ENCODE results near the gene AP1G2.
"Not testable (repeated sequence)": the region's sequence is repeated elsewhere in the genome, so short reads cannot be mapped to it uniquely, and the experiment has no call there.

AP1G2 gene

GRCh38 chr14:23590198-23590597 lies 22.6 kb upstream of the AP1G2 start:
- no peak for FAIRE-seq

GRCh38 chr14:23589606-23590005 lies 22.0 kb upstream of the AP1G2 start:
- no peak for FAIRE-seq

- FAIRE-seq: no peak
Observed at GRCh38 chr14:23588884-23589598, 21.4 kb upstream of the AP1G2 start.

GRCh38 chr14:23584527-23585203 lies 17.1 kb upstream of the AP1G2 start:
- not testable (repeated sequence) for FAIRE-seq

GRCh38 chr14:23583761-23584526 lies 16.4 kb upstream of the AP1G2 start:
- FAIRE-seq: not testable (repeated sequence)

GRCh38 chr14:23582906-23583760 lies 15.5 kb upstream of the AP1G2 start:
- no peak for FAIRE-seq

GRCh38 chr14:23580948-23581281 lies 13.3 kb upstream of the AP1G2 start:
- no peak for FAIRE-seq

- FAIRE-seq: no peak
Observed at GRCh38 chr14:23580152-23580926, 12.7 kb upstream of the AP1G2 start.

GRCh38 chr14:23579739-23580138 lies 12.1 kb upstream of the AP1G2 start:
- no peak for FAIRE-seq

- FAIRE-seq: no peak
Observed at GRCh38 chr14:23579311-23579630, 11.7 kb upstream of the AP1G2 start.

GRCh38 chr14:23578560-23579310 lies 11.1 kb upstream of the AP1G2 start, which contains the start of gene JPH4:
Gene JPH4 (minus strand): TSS chr14:23578790. CDS start chr14:23577453, 1,337 bp downstream.
- no peak for FAIRE-seq

- no peak for FAIRE-seq
Observed at GRCh38 chr14:23577710-23578392, 10.3 kb upstream of the AP1G2 start.

- FAIRE-seq: no peak
Observed at GRCh38 chr14:23577004-23577681, 9.6 kb upstream of the AP1G2 start.

- FAIRE-seq: no peak
Observed at GRCh38 chr14:23573384-23574015, 5.9 kb upstream of the AP1G2 start.

- FAIRE-seq: no peak
Observed at GRCh38 chr14:23572836-23573235, 5.2 kb upstream of the AP1G2 start.

- FAIRE-seq: no peak
Observed at GRCh38 chr14:23572524-23572828, 4.9 kb upstream of the AP1G2 start.

- no peak for FAIRE-seq
Observed at GRCh38 chr14:23571701-23572523, 4.3 kb upstream of the AP1G2 start.

GRCh38 chr14:23570806-23571483 lies 3.4 kb upstream of the AP1G2 start:
- FAIRE-seq: no peak
